Ishikawa (cell line): ENCODE results near the gene GNG8.

Source experiments
- CREB1 ChIP-seq: IDR thresholded peaks from 2 replicates; pipeline ENCODE4 v1.6.1; 2012; ENCODE audit warnings: low read depth
- EP300 ChIP-seq: IDR thresholded peaks from 2 replicates; pipeline ENCODE4 v1.6.1; 2012; ENCODE audit warnings: borderline replicate concordance
- YY1 ChIP-seq: IDR thresholded peaks from 2 replicates; pipeline ENCODE4 v1.6.1; 2012; ENCODE audit warnings: low read depth
- TF ChIP-seq, protein P1 (sequence below): IDR thresholded peaks from 2 replicates; pipeline ENCODE4 v1.6.1; 2012
- TF ChIP-seq, protein P2 (sequence below): IDR thresholded peaks from 2 replicates; pipeline ENCODE4 v1.6.1; 2012

DNA sequence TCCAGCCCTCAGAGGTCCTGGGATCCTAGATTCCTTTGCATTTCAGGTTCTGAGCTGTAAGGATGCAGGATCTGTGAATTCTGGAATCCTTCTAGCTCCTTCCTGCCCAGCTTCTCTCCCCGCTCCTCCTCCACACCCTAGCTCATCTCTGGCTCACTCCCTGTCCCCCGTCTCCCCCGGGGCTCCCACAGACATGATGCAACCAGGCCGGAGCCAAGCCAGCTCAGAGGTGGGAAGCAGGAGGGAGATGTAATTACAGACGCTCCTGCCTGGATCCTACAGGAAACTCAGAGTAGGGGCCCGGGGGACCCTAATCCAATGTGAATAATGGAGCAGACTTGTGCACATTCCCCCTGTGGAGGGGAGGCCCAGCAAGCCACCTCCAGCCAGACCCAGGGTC lies 4.5 kb downstream of the GNG8 start:
- TF ChIP-seq YY1 (no peak), EP300 (no peak), CREB1 (no peak)
- TF ChIP-seq, protein P1, sequence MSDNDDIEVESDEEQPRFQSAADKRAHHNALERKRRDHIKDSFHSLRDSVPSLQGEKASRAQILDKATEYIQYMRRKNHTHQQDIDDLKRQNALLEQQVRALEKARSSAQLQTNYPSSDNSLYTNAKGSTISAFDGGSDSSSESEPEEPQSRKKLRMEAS = no peak
- TF ChIP-seq, protein P2, sequence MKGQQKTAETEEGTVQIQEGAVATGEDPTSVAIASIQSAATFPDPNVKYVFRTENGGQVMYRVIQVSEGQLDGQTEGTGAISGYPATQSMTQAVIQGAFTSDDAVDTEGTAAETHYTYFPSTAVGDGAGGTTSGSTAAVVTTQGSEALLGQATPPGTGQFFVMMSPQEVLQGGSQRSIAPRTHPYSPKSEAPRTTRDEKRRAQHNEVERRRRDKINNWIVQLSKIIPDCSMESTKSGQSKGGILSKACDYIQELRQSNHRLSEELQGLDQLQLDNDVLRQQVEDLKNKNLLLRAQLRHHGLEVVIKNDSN = no peak
